Measurements from ENCODE around the gene FBXW5. TPM values are rescaled to one million over a fixed set of nuclear protein-coding genes. Genes with fewer than 3 reads are reported as not detected.

Gene FBXW5
- total RNA-seq, 1 donor, result 157 TPM

DNA sequence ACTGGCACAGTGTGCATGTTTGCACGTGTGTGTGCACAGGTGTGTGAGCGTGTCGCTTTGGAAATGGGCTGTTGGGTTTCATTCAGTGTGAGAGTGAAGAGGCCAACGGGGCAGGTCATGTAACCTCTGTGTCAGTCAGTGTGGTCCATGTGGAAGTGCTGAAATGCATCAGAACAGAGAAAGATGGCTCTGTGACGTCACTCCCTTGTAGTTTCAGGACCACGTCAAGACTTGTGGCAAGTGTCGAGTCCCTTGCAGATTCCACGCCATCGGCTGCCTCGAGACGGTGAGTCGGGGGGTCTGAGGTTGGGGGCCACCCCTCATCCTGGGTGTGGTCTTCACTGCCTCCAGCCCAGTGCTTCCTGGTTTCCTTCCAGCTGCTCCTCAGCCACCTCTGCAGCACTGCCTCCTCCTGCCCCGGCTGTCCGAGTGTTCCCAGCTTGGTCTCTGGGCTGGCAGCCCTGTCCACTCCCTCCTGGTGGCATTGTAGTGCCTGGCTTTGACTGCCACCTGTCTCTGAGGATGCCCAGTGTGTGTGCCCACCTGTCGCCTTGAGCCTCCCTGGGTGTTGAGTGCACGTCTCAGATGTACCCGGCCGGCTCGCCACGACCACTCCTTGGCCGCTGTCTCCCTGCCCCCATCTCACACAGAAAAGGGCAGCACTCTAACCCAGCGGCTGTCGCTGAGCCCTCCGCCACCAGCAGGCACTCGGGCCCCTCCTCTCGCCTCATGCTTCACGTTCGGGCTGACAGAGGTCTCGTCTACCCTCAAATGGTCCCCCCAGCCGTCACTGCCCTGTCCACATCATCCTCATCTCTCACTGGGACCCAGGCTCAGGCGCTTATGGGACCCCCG lies 28.0 kb downstream of the FBXW5 start:
- TF ChIP-seq, protein P1, sequence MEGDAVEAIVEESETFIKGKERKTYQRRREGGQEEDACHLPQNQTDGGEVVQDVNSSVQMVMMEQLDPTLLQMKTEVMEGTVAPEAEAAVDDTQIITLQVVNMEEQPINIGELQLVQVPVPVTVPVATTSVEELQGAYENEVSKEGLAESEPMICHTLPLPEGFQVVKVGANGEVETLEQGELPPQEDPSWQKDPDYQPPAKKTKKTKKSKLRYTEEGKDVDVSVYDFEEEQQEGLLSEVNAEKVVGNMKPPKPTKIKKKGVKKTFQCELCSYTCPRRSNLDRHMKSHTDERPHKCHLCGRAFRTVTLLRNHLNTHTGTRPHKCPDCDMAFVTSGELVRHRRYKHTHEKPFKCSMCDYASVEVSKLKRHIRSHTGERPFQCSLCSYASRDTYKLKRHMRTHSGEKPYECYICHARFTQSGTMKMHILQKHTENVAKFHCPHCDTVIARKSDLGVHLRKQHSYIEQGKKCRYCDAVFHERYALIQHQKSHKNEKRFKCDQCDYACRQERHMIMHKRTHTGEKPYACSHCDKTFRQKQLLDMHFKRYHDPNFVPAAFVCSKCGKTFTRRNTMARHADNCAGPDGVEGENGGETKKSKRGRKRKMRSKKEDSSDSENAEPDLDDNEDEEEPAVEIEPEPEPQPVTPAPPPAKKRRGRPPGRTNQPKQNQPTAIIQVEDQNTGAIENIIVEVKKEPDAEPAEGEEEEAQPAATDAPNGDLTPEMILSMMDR (IDR thresholded peaks at IDR 0.05; ENCODE audit: extremely low read depth, low read depth, low read length), result no peak
- no peak overlapping the region for H3K27ac ChIP-seq (ENCODE audit: low read depth, low read length)
- H3K36me3 ChIP-seq (ENCODE audit: insufficient read depth, low read length), result peaks cover 33% of the 10 kb centered on the region

DNA sequence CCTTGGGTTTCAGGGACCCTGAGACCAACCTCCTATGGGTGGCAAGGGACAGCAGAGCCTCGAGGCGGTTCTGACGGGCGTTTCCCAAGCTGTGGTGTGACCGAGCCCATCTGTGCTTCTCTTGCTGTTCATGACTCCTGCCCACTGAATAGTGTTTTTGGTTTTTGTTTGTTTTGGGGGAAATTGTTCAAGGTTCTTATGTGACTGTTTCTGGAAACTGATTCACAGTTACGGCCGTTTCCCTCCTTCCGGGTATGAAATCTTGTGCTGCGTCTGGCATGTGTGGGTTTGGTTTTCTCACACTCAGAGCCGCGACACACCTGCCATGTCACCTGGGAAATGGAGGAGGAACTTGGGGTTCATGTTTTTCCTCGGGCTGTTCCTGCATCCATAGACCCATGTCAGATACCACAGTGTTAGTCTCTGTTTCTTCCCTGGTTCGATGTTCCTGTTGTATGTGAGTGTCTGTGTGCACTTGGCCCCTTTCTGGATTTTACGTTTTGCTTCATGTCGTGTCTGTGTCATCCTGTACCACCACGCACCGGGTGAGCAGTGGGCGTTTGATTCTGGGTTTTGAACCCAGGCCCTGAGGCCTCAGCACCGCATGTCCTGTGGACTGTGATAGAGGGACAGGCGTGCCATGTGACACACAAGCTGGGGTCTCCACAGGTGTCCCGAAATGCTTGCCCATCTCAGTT lies 28.8 kb downstream of the FBXW5 start:
- peaks cover 33% of the 10 kb centered on the region for H3K36me3 ChIP-seq (ENCODE audit: insufficient read depth, low read length)
- DNase-seq (ENCODE audit: insufficient read length, low spot score, missing footprints), result peak; percentile 68
- TF ChIP-seq, protein P1 (IDR thresholded peaks at IDR 0.05; ENCODE audit: extremely low read depth, low read depth, low read length), result no peak

More for the DNA sequence above, 28.0 kb downstream of the FBXW5 start:
- H3K79me2 ChIP-seq (ENCODE audit: insufficient read depth, low read length), result no peaks in the 10 kb centered on the region
- H3K4me1 ChIP-seq (ENCODE audit: insufficient read depth, low read length), result no peaks in the 10 kb centered on the region
- no peaks in the 10 kb centered on the region for H3K27me3 ChIP-seq (ENCODE audit: insufficient read depth, low read length)
- H4K20me1 ChIP-seq (ENCODE audit: insufficient read depth, low read length), result peaks cover 3% of the 10 kb centered on the region
- no peak overlapping the region for H2AFZ ChIP-seq (ENCODE audit: low read length)
- H3K4me2 ChIP-seq (ENCODE audit: insufficient read depth, low read length), result no peak overlapping the region
- H3K9me3 ChIP-seq (ENCODE audit: low read depth, low read length), result no peaks in the 10 kb centered on the region
- DNase-seq (ENCODE audit: insufficient read length, low spot score, missing footprints), result peak; percentile 65
- no peak overlapping the region for H3K4me3 ChIP-seq (ENCODE audit: insufficient read depth, low read length)

DNA sequence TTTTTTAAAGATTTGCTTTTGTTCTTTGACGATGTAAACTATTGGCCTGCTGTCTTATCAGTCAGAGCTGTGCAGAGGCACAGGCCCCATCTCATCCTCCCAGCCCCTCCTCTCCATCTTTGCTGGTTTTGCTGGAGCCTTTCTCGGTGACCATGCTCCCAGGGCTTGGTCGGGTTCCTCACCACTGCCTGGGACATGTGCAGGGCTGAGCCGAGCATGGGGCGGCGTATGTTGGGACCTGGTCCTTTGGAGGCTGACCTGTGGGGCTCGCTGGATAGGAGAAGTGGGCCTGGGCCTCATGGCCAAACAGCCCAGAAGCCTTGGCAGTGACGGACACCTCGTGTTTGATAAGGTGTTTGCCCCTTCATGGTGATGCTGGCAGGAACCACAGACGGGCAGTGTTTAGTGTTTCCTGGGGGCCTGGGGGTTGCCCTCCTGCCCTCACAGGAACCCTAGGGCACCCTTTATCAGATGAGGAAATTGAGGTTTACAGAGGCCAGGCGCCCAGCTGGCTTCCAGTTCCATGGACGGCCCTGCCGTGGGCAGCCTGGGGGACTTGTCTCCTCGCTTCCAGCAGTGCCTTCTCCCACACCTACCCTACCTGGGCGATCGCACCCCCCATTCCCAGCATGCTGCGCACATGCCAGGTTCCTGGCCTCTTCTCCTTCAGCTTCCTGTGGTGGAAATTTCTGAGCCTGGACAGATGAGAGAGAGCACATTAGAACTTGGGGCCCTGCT lies 30.7 kb downstream of the FBXW5 start:
- Histone ChIP-seq H3K36me3 (ENCODE audit: insufficient read depth, low read length) (peaks cover 41% of the 10 kb centered on the region), H3K27ac (ENCODE audit: low read depth, low read length) (no peak overlapping the region), H3K9me3 (ENCODE audit: low read depth, low read length) (no peaks in the 10 kb centered on the region), H3K4me3 (ENCODE audit: insufficient read depth, low read length) (no peak overlapping the region), H4K20me1 (ENCODE audit: insufficient read depth, low read length) (peaks cover 3% of the 10 kb centered on the region), H3K27me3 (ENCODE audit: insufficient read depth, low read length) (no peaks in the 10 kb centered on the region), H3K4me1 (ENCODE audit: insufficient read depth, low read length) (no peaks in the 10 kb centered on the region), H3K4me2 (ENCODE audit: insufficient read depth, low read length) (no peak overlapping the region), H2AFZ (ENCODE audit: low read length) (no peak overlapping the region), H3K79me2 (ENCODE audit: insufficient read depth, low read length) (no peaks in the 10 kb centered on the region)
- TF ChIP-seq, protein P1 (IDR thresholded peaks at IDR 0.05; ENCODE audit: extremely low read depth, low read depth, low read length), result no peak
- DNase-seq (ENCODE audit: insufficient read length, low spot score, missing footprints), result peak; percentile 55

More for the DNA sequence above, 28.8 kb downstream of the FBXW5 start:
- Histone ChIP-seq H3K4me3 (ENCODE audit: insufficient read depth, low read length) (no peak overlapping the region), H2AFZ (ENCODE audit: low read length) (no peak overlapping the region), H3K4me2 (ENCODE audit: insufficient read depth, low read length) (no peak overlapping the region), H4K20me1 (ENCODE audit: insufficient read depth, low read length) (peaks cover 3% of the 10 kb centered on the region), H3K9me3 (ENCODE audit: low read depth, low read length) (no peaks in the 10 kb centered on the region), H3K4me1 (ENCODE audit: insufficient read depth, low read length) (no peaks in the 10 kb centered on the region), H3K27ac (ENCODE audit: low read depth, low read length) (no peak overlapping the region), H3K27me3 (ENCODE audit: insufficient read depth, low read length) (no peaks in the 10 kb centered on the region), H3K79me2 (ENCODE audit: insufficient read depth, low read length) (no peaks in the 10 kb centered on the region)

Data from osteoblast (primary cell).